OCI-LY7 (cell line): ENCODE results near the gene SUMF2. TPM values are rescaled to one million over a fixed set of nuclear protein-coding genes. Genes with fewer than 3 reads are reported as not detected.
A peak's percentile ranks its signal among the peaks of the same experiment; 100 is the strongest.
"Not testable (repeated sequence)": the region's sequence is repeated elsewhere in the genome, so short reads cannot be mapped to it uniquely, and the experiment has no call there.

Experiments used
- BruUV-seq: library from RNA; stranded (reverse); fragments of 400-500 nt; replicated peaks from 2 replicates; lab custom pipeline; 2021; lab: Mats Ljungman, UMichigan
- CTCF ChIA-PET: fragments of 300-600 bp; sonication (Branson Sonifier 250); formaldehyde crosslinking; loops from one replicate; lab custom pipeline; 2022; ENCODE audit warnings: antibody characterized with exemption; ENCODE audit not compliant: unreplicated experiment; lab: Charles Lee
- POLR2A ChIA-PET: fragments of 300-600 bp; sonication (Branson Sonifier 250); formaldehyde crosslinking; loops from one replicate; lab custom pipeline; 2022; ENCODE audit warnings: antibody characterized with exemption; lab: Charles Lee
- DNase-seq: peaks from one replicate; pipeline ENCODE4 v3.0.0-alpha.2; 2015; ENCODE audit warnings: low spot score
- H2AFZ ChIP-seq: fragments of 200-600 bp; sonication (generic), shearing (Covaris generic); 2 replicates; pipeline ENCODE4 v1.6.1; 2014; ENCODE audit warnings: mild to moderate bottlenecking, antibody characterized with exemption, low read length, moderate library complexity
- H3K27ac ChIP-seq: fragments of 200-600 bp; sonication (generic); 2 replicates; pipeline ENCODE4 v1.5.1; 2014; ENCODE audit warnings: mixed run types, low read depth, mild to moderate bottlenecking, moderate library complexity, low read length, inconsistent platforms; ENCODE audit not compliant: poor library complexity, severe bottlenecking
- H3K36me3 ChIP-seq: fragments of 200-600 bp; sonication (generic); 2 replicates; pipeline ENCODE4 v1.6.1; 2014; ENCODE audit warnings: mild to moderate bottlenecking, antibody characterized with exemption, low read length, moderate library complexity, mixed read lengths; ENCODE audit not compliant: insufficient read depth
- H3K4me1 ChIP-seq: fragments of 200-600 bp; sonication (generic); 2 replicates; pipeline ENCODE4 v1.5.1; 2014; ENCODE audit warnings: mild to moderate bottlenecking, low read length; ENCODE audit not compliant: insufficient read depth, poor library complexity, severe bottlenecking
- H3K4me2 ChIP-seq: fragments of 200-600 bp; sonication (generic); 2 replicates; pipeline ENCODE4 v1.6.1; 2014; ENCODE audit warnings: mild to moderate bottlenecking, low read length
- H3K4me3 ChIP-seq: fragments of 200-600 bp; sonication (generic); 2 replicates; pipeline ENCODE4 v1.5.1; 2014; ENCODE audit warnings: mild to moderate bottlenecking, low read depth, low read length; ENCODE audit not compliant: poor library complexity, severe bottlenecking
- H3K79me2 ChIP-seq: fragments of 200-600 bp; sonication (generic); 2 replicates; pipeline ENCODE4 v1.6.1; 2016; ENCODE audit warnings: low read depth, mild to moderate bottlenecking, low read length, moderate library complexity, mixed read lengths; ENCODE audit not compliant: insufficient read depth
- H3K9me2 ChIP-seq: fragments of 200-600 bp; sonication (generic); 2 replicates; pipeline ENCODE4 v1.6.1; 2016; ENCODE audit warnings: mild to moderate bottlenecking, low read length, mixed read lengths; ENCODE audit not compliant: insufficient read depth
- H3K9me3 ChIP-seq: fragments of 200-600 bp; sonication (generic); 2 replicates; pipeline ENCODE4 v1.6.1; 2014; ENCODE audit warnings: mild to moderate bottlenecking, mixed run types, low read length, mixed read lengths
- H4K20me1 ChIP-seq: fragments of 200-600 bp; sonication (generic); 2 replicates; pipeline ENCODE4 v1.6.1; 2014; ENCODE audit warnings: mild to moderate bottlenecking, antibody characterized with exemption, low read length, moderate library complexity, mixed read lengths; ENCODE audit not compliant: insufficient read depth
- CTCF ChIP-seq: fragments of 200-600 bp; sonication (generic); conservative IDR thresholded peaks from 2 replicates; pipeline ENCODE4 v1.5.1; 2014; ENCODE audit warnings: mild to moderate bottlenecking, antibody characterized with exemption, low read length, moderate library complexity, mixed read lengths
- EZH2phosphoT487 ChIP-seq: fragments of 200-600 bp; sonication (generic); IDR thresholded peaks from 2 replicates; pipeline ENCODE4 v1.6.1; 2018; ENCODE audit warnings: low read depth, borderline replicate concordance, mild to moderate bottlenecking, mixed run types, antibody characterized with exemption, low read length, moderate library complexity, mixed read lengths
- intact Hi-C: fragments of 100-400 bp; cut with micrococcal nuclease; formaldehyde crosslinking; loops from one replicate; pipeline ENCODE4 v1.10.0; 2022; ENCODE audit not compliant: unreplicated experiment
- total RNA-seq, 2 experiments: library from RNA; depleted of rRNA in 1 of 2; stranded (reverse); fragments of >200 nt in 1 of 2; shearing (Covaris generic) in 1 of 2; gene quantifications; 2 replicates each; pipeline ENCODE4 v1.2.3, GENCODE V29; 2014 to 2022

The SUMF2 gene
- total RNA-seq, 2 experiments from 2014 or later = 60.8 to 107 TPM

DNA sequence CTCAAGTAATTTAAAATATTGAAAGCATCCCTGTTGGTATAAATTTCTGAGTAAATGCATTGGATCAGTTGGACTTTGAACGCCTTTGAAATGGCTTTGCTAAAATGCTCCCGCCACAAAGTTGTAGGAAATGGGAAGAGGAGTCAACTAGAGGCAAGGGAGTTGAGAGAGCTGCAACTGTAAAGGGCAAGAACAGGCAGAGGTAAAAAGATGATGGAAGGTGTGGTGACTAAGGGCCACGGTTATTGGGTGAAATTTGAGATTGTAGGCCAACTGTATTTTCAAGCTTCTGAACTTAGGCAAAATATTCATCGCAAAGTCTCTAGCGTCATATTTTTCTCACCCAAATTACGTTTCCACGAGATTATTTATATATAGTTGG lies 595 bp upstream of the SUMF2 start:
- H4K20me1 ChIP-seq = 0 out of 2 replicates have a peak, but pooled peaks cover 6% of the 10 kb centered on the region
- no peaks in the 10 kb centered on the region for H3K9me3 ChIP-seq
- peak overlapping the region; percentile 91 for H3K4me3 ChIP-seq
- BruUV-seq = TSS peak; percentile 49
- peak overlapping the region; percentile 61 for H3K4me2 ChIP-seq
- H3K79me2 ChIP-seq = peaks cover 32% of the 10 kb centered on the region
- peak overlapping the region; percentile 79 for H3K27ac ChIP-seq
- H2AFZ ChIP-seq = no peak overlapping the region; the same call in 1 of the 2 replicates
- peaks cover 69% of the 10 kb centered on the region for H3K36me3 ChIP-seq
- intact Hi-C loops = loop anchor here (10.0 kb wide), 1 partner anchor 699 kb away; the partner anchor contains the start of gene LANCL2
- ChIA-PET POLR2A (interaction anchor here (2.0 to 4.9 kb wide), 2 partner anchors 10 to 12 kb away, joined by 13 to 46 read pairs; partner anchors contain the start of genes CCT6A and PSPH), CTCF (no interaction called here)
- TF ChIP-seq CTCF (no peak), EZH2phosphoT487 (no peak)
- no peaks in the 10 kb centered on the region for H3K9me2 ChIP-seq
- H3K4me1 ChIP-seq = peaks cover 26% of the 10 kb centered on the region
- no peak for DNase-seq

DNA sequence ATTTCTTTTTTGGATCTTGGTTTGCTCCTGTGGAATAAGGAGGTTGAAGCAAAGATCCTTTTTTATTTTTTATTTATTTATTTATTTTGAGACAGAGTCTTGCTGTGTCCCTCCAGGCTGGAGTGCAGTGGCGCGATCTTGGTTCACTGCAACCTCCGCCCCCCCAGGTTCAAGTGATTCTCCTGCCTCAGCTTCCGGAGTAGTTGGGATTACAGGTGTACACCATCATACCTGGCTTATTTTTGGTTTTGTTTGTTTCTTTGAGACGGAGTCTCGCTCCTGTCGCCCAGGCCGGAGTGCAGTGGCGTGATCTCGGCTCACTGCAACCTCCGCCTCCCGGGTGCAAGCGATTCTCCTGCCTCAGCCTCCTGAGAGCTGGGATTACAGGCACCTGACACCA lies 2.3 kb downstream of the SUMF2 start:
- H2AFZ ChIP-seq, H3K9me3 ChIP-seq, H3K4me3 ChIP-seq, BruUV-seq, H3K27ac ChIP-seq, CTCF ChIA-PET, H3K4me2 ChIP-seq, DNase-seq, H4K20me1 ChIP-seq, H3K9me2 ChIP-seq: not testable (repeated sequence)
- peaks cover 14% of the 10 kb centered on the region for H3K79me2 ChIP-seq
- peaks cover 62% of the 10 kb centered on the region for H3K36me3 ChIP-seq
- H3K4me1 ChIP-seq = peaks cover 26% of the 10 kb centered on the region
- POLR2A ChIA-PET = interaction anchor here (1.1 to 4.9 kb wide), 2 partner anchors 15 to 58 kb away, joined by 3 to 46 read pairs; partner anchors contain the start of genes CCT6A and PSPH
- intact Hi-C loops = loop anchor here (10.0 kb wide), 1 partner anchor 702 kb away; the partner anchor contains the start of gene LANCL2

DNA sequence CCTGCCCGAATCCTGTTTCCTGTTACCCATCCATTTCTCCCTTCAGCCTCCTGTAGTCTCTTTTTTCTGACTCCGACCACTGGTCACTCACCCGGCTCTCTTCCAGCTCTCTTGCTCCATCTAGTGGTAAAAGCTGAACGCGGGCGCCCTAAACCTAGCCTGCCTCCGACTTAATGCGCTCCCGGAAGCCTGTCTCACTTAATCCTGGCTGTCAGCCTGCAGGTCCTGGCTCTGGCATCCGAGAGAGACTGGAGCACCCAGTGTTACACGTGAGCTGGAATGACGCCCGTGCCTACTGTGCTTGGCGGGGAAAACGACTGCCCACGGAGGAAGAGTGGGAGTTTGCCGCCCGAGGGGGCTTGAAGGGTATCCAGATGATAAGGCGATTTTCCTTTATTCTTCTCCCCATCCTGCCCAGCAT lies 10.3 kb downstream of the SUMF2 start:
- no peak overlapping the region for H2AFZ ChIP-seq
- H3K9me2 ChIP-seq = no peaks in the 10 kb centered on the region
- DNase-seq = peak; percentile 78
- ChIA-PET CTCF (interaction anchor here (0.6 to 1.2 kb wide), 3 partner anchors 9 to 23 kb away, joined by 3 to 5 read pairs (median 3); partner anchors contain the start of genes CCT6A and PSPH), POLR2A (interaction anchor here (0.9 to 1.3 kb wide), 3 partner anchors 9 to 433 kb away, joined by 3 to 10 read pairs (median 4); no protein-coding TSS in a partner anchor)
- H3K79me2 ChIP-seq = no peaks in the 10 kb centered on the region
- no peak overlapping the region for H3K27ac ChIP-seq
- no peak overlapping the region for H3K4me3 ChIP-seq
- peaks cover 36% of the 10 kb centered on the region for H3K36me3 ChIP-seq
- intact Hi-C loops = loop anchor here (1.0 kb wide), 2 partner anchors 70 to 433 kb away; no protein-coding TSS in a partner anchor
- BruUV-seq = no TSS peak
- TF ChIP-seq CTCF = peak; percentile 93
- TF ChIP-seq EZH2phosphoT487 = no peak
- H3K4me2 ChIP-seq = no peak overlapping the region
- no peaks in the 10 kb centered on the region for H3K4me1 ChIP-seq
- no peaks in the 10 kb centered on the region for H3K9me3 ChIP-seq
- H4K20me1 ChIP-seq = no peaks in the 10 kb centered on the region
